Smooth muscle cell (in vitro differentiated cells): ENCODE measurements around the gene PRKCH. TPM values are rescaled to one million over a fixed set of nuclear protein-coding genes. Genes with fewer than 3 reads are reported as not detected.

Experiments used
- DNase-seq: peaks from one replicate; lab custom pipeline; 2025; ENCODE audit not compliant: unreplicated experiment; lab: John Stamatoyannopoulos, UW
- H2AFZ ChIP-seq: fragments of 200-600 bp; sonication (generic); 2 replicates; pipeline ENCODE4 v1.6.0; 2016; ENCODE audit warnings: antibody characterized with exemption, low read depth, mild to moderate bottlenecking
- H3F3A ChIP-seq: fragments of 200-600 bp; sonication (generic); 2 replicates; pipeline ENCODE4 v1.6.0; 2017; ENCODE audit warnings: antibody characterized with exemption, low read depth
- H3K27ac ChIP-seq: fragments of 200-600 bp; sonication (generic); 2 replicates; pipeline ENCODE4 v1.5.1; 2016; ENCODE audit warnings: low read depth, mild to moderate bottlenecking
- H3K27me3 ChIP-seq: fragments of 200-600 bp; sonication (generic); 2 replicates; pipeline ENCODE4 v1.6.1; 2016; ENCODE audit warnings: low read depth, mild to moderate bottlenecking
- H3K36me3 ChIP-seq: fragments of 200-600 bp; sonication (generic); 2 replicates; pipeline ENCODE4 v1.5.1; 2016; ENCODE audit warnings: low read depth
- H3K4me1 ChIP-seq: fragments of 200-600 bp; sonication (generic); 2 replicates; pipeline ENCODE4 v1.5.1; 2016; ENCODE audit warnings: low read depth
- H3K4me2 ChIP-seq: fragments of 200-600 bp; sonication (generic); 2 replicates; pipeline ENCODE4 v1.6.0; 2016; ENCODE audit warnings: mild to moderate bottlenecking
- H3K4me3 ChIP-seq: fragments of 200-600 bp; sonication (generic); 2 replicates; pipeline ENCODE4 v1.5.1; 2016; ENCODE audit warnings: mild to moderate bottlenecking
- H3K79me2 ChIP-seq: fragments of 200-600 bp; sonication (generic); 2 replicates; pipeline ENCODE4 v1.6.0; 2016; ENCODE audit warnings: low read depth, mild to moderate bottlenecking
- H3K9ac ChIP-seq: fragments of 200-600 bp; sonication (generic); 2 replicates; pipeline ENCODE4 v1.6.0; 2016; ENCODE audit warnings: low read depth
- H3K9me3 ChIP-seq: fragments of 200-600 bp; sonication (generic); replicated peaks from 2 replicates; pipeline ENCODE4 v1.5.1; 2016; ENCODE audit warnings: low read depth
- H4K20me1 ChIP-seq: fragments of 200-600 bp; sonication (generic); 2 replicates; pipeline ENCODE4 v1.6.0; 2016; ENCODE audit warnings: low read depth
- WGBS: methylation state at CpG from one replicate; pipeline ENCODE4 v1.1.7; 2016; ENCODE audit warnings: low lambda C conversion rate; 5-methylcytosine and 5-hydroxymethylcytosine counted together
- polyA plus RNA-seq: library from polyadenylated mRNA; unstranded; fragments of >200 nt; fragmentation: Nextera tagmentation; extraction: Ambion mirVana; gene quantifications from 2 replicates; pipeline ENCODE4 v1.2.1, GENCODE V29; 2016
- total RNA-seq: library from RNA; depleted of rRNA; stranded (reverse); fragments of >200 nt; gene quantifications from 2 replicates; pipeline ENCODE4 v1.2.3, GENCODE V29; 2014
- TF ChIP-seq, protein P1 (sequence below): fragments of 200-600 bp; sonication (generic); IDR thresholded peaks from 2 replicates; pipeline ENCODE4 v1.5.1; 2017; ENCODE audit warnings: borderline replicate concordance, mild to moderate bottlenecking, antibody characterized with exemption; ENCODE audit not compliant: insufficient read depth, poor library complexity, severe bottlenecking

The PRKCH gene
- total and polyA plus RNA-seq, 2 experiments from 2014 or later, result 1.5 to 7.6 TPM

DNA sequence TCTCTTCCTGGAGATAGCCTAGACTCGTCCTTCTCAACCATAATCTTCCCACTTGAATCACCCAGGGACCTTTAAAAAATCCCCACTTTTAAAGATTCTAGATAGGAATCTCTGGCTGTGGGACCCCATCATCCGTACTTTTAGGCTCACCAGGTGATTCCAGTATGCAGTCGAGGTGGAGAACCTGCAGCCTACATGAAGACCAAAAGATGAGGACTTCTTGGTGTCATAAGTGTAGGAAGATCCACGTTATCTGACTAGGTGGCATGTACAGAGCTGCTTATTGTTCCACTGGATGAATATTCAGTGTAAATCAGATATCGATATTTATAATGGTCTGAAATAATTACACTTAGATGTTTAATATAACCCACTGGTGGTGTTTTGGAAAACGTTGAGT is 2.6 kb downstream of the PRKCH start:
- Histone ChIP-seq H2AFZ (no peak overlapping the region), H3K36me3 (no peaks in the 10 kb centered on the region), H3F3A (no peaks in the 10 kb centered on the region), H3K79me2 (no peaks in the 10 kb centered on the region), H4K20me1 (no peaks in the 10 kb centered on the region), H3K4me3 (no peak overlapping the region), H3K4me1 (peaks cover 10% of the 10 kb centered on the region), H3K27me3 (peaks cover 38% of the 10 kb centered on the region), H3K9ac (no peak overlapping the region), H3K9me3 (no peaks in the 10 kb centered on the region), H3K27ac (no peak overlapping the region), H3K4me2 (no peak overlapping the region)
- no peak for DNase-seq
- TF ChIP-seq, protein P1, sequence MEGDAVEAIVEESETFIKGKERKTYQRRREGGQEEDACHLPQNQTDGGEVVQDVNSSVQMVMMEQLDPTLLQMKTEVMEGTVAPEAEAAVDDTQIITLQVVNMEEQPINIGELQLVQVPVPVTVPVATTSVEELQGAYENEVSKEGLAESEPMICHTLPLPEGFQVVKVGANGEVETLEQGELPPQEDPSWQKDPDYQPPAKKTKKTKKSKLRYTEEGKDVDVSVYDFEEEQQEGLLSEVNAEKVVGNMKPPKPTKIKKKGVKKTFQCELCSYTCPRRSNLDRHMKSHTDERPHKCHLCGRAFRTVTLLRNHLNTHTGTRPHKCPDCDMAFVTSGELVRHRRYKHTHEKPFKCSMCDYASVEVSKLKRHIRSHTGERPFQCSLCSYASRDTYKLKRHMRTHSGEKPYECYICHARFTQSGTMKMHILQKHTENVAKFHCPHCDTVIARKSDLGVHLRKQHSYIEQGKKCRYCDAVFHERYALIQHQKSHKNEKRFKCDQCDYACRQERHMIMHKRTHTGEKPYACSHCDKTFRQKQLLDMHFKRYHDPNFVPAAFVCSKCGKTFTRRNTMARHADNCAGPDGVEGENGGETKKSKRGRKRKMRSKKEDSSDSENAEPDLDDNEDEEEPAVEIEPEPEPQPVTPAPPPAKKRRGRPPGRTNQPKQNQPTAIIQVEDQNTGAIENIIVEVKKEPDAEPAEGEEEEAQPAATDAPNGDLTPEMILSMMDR, result no peak
- 94% methylated on average over 6 of the region's 6 CpGs for WGBS

DNA sequence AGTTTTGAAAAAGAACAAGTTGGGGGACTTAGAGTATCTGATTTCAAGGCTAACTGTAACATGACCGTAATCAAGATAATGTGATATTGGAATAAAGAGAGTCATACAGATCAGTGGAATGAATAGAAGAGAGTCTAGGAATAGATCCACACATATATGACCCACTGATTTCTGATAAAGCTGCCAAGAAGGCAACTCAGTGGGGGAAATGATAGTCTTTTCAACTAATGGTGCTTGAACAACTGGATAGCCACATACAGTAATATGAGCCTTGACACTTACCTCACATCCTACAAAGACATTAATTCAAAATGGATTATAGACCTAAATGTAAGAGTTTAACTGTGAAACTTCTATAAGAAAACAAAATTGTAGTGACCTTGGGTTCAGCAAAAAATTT is 3.8 kb downstream of the PRKCH start:
- Histone ChIP-seq H3K9me3 (no peaks in the 10 kb centered on the region), H2AFZ (no peak overlapping the region), H3K4me3 (no peak overlapping the region), H3K4me2 (no peak overlapping the region), H3K9ac (no peak overlapping the region), H3K27ac (no peak overlapping the region), H3F3A (no peaks in the 10 kb centered on the region), H3K4me1 (peaks cover 10% of the 10 kb centered on the region), H3K27me3 (peaks cover 38% of the 10 kb centered on the region), H3K79me2 (no peaks in the 10 kb centered on the region), H3K36me3 (no peaks in the 10 kb centered on the region), H4K20me1 (no peaks in the 10 kb centered on the region)
- no peak for DNase-seq
- TF ChIP-seq, protein P1, result no peak
- WGBS, result 100% methylated on average over 1 of the region's 1 CpG

DNA sequence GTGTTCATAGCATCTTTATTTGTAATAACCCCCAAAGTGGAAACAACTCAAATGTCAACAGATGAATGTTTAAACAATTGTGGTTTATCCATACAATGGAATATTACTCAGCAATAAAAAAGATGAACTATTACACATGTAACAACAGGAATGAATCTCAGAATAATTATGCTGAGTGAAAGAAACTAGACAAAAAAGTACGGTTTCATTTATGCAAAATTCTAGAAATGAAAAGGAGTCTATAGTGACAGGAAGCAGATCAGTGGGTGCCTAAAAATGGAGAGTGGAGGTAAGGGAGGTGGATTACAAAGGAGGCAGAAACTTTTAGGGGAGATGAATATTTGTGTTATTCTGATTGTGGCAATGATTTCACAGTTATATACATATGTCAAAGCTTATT is 4.8 kb downstream of the PRKCH start:
- 87% methylated on average over 1 of the region's 1 CpG for WGBS

DNA sequence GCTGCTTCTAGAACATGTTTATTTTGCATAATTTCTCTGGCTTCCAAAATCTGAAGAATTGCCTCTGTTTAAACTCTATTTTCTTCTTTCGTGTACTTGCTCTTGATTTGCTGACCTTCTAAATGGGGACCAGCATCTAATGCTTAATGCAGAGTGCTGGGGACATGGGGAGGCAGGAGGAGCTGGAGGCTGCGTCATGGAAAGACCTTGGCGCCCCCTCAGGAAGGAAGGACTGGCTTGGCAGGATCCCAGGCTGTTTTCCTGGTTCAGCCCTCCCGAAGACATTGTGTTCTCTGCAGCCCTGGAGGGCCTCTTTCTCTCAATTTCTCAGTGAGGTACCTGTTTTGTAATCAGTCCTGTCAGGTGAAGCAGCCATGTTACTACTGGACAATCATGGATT is 5.5 kb downstream of the PRKCH start:
- no peaks in the 10 kb centered on the region for H3F3A ChIP-seq
- TF ChIP-seq, protein P1, result no peak
- no peaks in the 10 kb centered on the region for H3K36me3 ChIP-seq
- no peaks in the 10 kb centered on the region for H3K79me2 ChIP-seq
- peaks cover 6% of the 10 kb centered on the region for H3K4me1 ChIP-seq
- DNase-seq, result no peak
- H3K27me3 ChIP-seq, result peaks cover 25% of the 10 kb centered on the region
- H3K9me3 ChIP-seq, result no peaks in the 10 kb centered on the region
- no peaks in the 10 kb centered on the region for H4K20me1 ChIP-seq
- H3K4me3 ChIP-seq, result no peak overlapping the region
- no peak overlapping the region for H3K9ac ChIP-seq
- H3K4me2 ChIP-seq, result no peak overlapping the region
- no peak overlapping the region for H2AFZ ChIP-seq
- H3K27ac ChIP-seq, result no peak overlapping the region
- 62% methylated on average over 4 of the region's 4 CpGs for WGBS

More for the DNA sequence above, 4.8 kb downstream of the PRKCH start:
- H3K27ac ChIP-seq, result no peak overlapping the region
- TF ChIP-seq, protein P1, result no peak
- H2AFZ ChIP-seq, result no peak overlapping the region
- no peaks in the 10 kb centered on the region for H3F3A ChIP-seq
- no peaks in the 10 kb centered on the region for H4K20me1 ChIP-seq
- no peak overlapping the region for H3K4me2 ChIP-seq
- no peaks in the 10 kb centered on the region for H3K79me2 ChIP-seq
- H3K4me3 ChIP-seq, result no peak overlapping the region
- DNase-seq, result no peak
- no peaks in the 10 kb centered on the region for H3K36me3 ChIP-seq
- no peaks in the 10 kb centered on the region for H3K9me3 ChIP-seq
- H3K9ac ChIP-seq, result no peak overlapping the region
- peaks cover 32% of the 10 kb centered on the region for H3K27me3 ChIP-seq
- H3K4me1 ChIP-seq, result peaks cover 8% of the 10 kb centered on the region
